Motor neuron (in vitro differentiated cells): ENCODE measurements around the gene GMIP. TPM values are rescaled to one million over a fixed set of nuclear protein-coding genes. Genes with fewer than 3 reads are reported as not detected.

Experiments
- ATAC-seq, 8 experiments: fragments of 200-7000 bp; cut with Tn5 transposase; replicated peaks in 6 of 8; 2 replicates each; pipeline ENCODE4 v1.8.0; 2021; ENCODE audit warnings: mild to moderate bottlenecking in 8 of 8, moderate library complexity in 8 of 8
- H3K27ac ChIP-seq, 2 donors: fragments of 250-450 bp; sonication (Bioruptor Pico); 2 replicates each; pipeline ENCODE4 v1.9.0; 2021; ENCODE audit warnings: antibody characterized with exemption in 2 of 2, mild to moderate bottlenecking in 2 of 2, moderate library complexity in 1 of 2
- H3K4me1 ChIP-seq, 2 donors: fragments of 250-450 bp; sonication (Bioruptor Pico); replicated peaks in 1 of 2; 2 replicates each; pipeline ENCODE4 v1.6.1; 2021; ENCODE audit warnings: antibody characterized with exemption in 2 of 2, mild to moderate bottlenecking in 2 of 2, moderate library complexity in 1 of 2
- H3K4me3 ChIP-seq, 5 donors: fragments of 250-450 bp; sonication (Bioruptor Pico); 2 replicates each; pipeline ENCODE4 v1.9.0; 2021; ENCODE audit warnings: antibody characterized with exemption in 5 of 5, mild to moderate bottlenecking in 5 of 5, moderate library complexity in 4 of 5
- WGBS, 10 experiments: fragments of 450-650 bp; shearing (Covaris generic); methylation state at CpG; one replicate each; pipeline ENCODE4 v1.0.0; 2022; 5-methylcytosine and 5-hydroxymethylcytosine counted together
- in situ Hi-C, 9 experiments: fragments of 400-800 bp; cut with MboI; loops; one replicate each; pipeline ENCODE4 v1.15.0; 2021; ENCODE audit warnings: low sequenced_read_pairs in 9 of 9, low pct_unique_long_range_greater_than_20kb in 2 of 9; ENCODE audit not compliant: unreplicated experiment in 9 of 9
- total RNA-seq, 8 experiments: library from RNA; unstranded; fragments of 300-600 nt; gene quantifications; 2 replicates each; pipeline versions ENCODE4 v1.2.3 to v1.2.4, GENCODE V29; 2022

Gene GMIP
- total RNA-seq, 8 experiments from 2014 or later: 3.2 to 18.2 (median 7.5) TPM

DNA sequence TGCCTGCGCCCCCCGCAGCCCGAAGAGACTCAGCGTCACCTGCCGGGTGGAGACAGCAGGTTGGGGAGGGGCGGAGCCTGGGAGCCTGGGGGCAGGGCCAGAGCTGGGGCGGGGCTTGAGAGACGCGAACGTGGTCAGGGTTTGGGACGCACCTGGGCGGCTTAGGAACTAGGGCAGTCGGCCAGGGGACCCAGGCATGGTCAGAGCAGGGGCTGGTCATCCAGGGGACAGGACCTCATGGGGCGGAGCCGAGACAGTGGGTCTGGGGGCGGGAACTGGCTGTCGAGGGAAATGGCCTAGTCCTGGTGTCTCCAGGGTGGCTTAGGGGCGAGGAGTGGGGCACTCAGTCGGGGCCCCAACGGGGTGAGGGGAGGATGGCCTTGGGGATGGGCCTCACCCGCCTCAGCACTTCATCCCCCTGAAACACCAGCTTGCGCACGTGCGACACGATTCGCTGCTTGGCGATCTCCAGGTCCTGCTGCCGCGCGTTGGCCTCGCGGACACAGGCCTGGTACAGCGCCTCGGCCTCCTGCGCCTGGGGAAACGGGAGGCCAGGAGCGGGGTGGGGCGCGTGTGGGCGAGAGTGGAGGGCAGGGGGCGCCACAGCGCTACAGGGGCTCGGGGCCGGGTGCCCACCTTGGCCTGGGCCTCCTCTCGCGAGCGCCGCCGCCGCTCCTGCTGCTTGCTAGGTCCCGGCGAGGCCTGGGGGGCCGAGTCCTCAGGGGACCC lies 5.8 kb downstream of the GMIP start:
- 87% methylated on average over 3 of the region's 53 CpGs; no CpG with 5 or more reads in 9 of the 10 experiments for WGBS, 10 experiments
- no peak overlapping the region for H3K4me3 ChIP-seq
- peak in 2 of 8 experiments; percentile 17 to 26 for ATAC-seq
- H3K4me1 ChIP-seq: peaks cover 4% of the 10 kb centered on the region in 2 donors
- no peak overlapping the region for H3K27ac ChIP-seq
- in situ Hi-C loops: loop anchor here in 3 of 9 experiments (25.0 kb wide), 1 partner anchor 100 kb away; the partner anchor contains the start of genes CILP2 (in 3 of the 3) and YJEFN3 (in 3 of the 3)

DNA sequence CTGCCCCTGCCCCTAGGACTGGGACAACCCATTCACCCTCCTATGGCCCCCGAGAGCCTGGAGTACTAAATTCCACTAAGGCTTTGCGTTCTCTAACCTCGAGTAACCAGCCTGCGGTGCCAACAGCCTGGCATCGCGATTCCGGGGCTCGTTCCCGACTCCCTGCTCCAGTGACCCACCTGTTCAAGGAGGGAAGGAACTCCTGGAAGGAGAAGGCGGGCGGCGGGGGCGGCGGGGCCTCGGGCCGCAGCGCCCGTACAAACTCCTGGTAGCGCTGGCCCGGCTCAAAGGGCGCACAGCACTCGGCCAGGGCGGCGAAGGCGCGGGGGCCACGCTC lies 6.3 kb downstream of the GMIP start:
- 78 to 80% methylated on average over 1 to 10 of the region's 27 CpGs; no CpG with 5 or more reads in 8 of the 10 experiments for WGBS, 10 experiments
- peak in 1 of 8 experiments; percentile 7 for ATAC-seq
- no peak overlapping the region for H3K4me3 ChIP-seq

DNA sequence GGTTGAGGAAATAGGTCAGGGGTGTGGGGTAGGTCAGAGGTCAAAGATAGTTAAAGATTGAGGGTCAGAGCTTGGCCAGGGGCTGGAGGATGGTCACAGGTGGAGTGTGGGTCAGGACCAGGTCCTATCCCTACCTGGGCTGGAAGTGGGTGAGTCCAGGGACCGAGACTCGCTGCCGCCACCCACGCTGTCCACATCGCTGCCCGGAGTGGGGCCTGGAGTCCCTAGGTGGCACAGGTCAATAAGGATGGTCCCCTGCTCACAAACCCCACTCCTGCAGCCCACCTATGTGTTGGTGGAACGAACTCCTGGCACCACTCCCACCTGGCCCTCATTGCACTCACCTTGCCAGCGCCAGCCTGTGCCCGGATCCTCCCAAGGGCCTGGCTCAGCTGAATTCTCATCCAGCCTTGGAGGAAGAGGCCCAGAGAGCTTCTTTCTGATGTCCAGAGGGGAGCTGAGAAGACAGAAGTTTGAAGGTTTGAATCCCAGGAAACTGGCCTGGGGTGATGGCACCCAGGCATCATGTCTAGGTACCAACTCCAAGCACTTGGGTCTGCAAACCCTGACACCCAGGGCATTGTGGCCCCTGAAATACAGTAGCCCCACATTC lies 6.8 kb downstream of the GMIP start:
- in situ Hi-C loops: loop anchor here in 3 of 9 experiments (25.0 kb wide), 1 partner anchor 99 kb away; the partner anchor contains the start of genes CILP2 (in 3 of the 3) and YJEFN3 (in 3 of the 3)
- 96 to 100% (median 100%) methylated on average over 1 to 7 of the region's 9 CpGs; no CpG with 5 or more reads in 7 of the 10 experiments for WGBS, 10 experiments
- ATAC-seq: no peak
- Histone ChIP-seq H3K4me3 (no peak overlapping the region), H3K4me1 (no peaks in the 10 kb centered on the region), H3K27ac (no peak overlapping the region)

More for the DNA sequence above, 6.3 kb downstream of the GMIP start:
- in situ Hi-C loops: loop anchor here in 3 of 9 experiments (25.0 kb wide), 1 partner anchor 100 kb away; the partner anchor contains the start of genes CILP2 (in 3 of the 3) and YJEFN3 (in 3 of the 3)
- Histone ChIP-seq H3K4me1 (no peaks in the 10 kb centered on the region), H3K27ac (no peak overlapping the region)

DNA sequence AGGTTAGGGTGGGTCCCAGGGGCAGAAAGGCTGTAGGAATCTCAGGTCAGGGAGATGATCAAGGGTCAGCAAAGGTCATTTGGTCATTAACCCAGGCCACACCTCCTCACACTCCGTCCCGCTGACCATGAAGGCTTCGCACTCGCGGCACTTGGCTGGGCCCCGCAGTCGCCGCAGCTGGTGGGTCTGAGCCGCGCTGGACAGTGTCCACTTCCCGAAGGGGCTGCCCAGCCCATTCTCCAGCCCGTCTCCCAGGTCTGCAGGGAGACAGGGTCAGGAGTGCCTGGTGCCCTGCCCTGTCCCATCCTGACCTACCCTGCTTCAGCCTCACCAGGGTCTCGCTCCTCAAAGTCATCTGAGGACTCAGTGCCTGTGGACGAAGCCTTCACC lies 8.1 kb downstream of the GMIP start:
- WGBS, 10 experiments: 95 to 100% (median 98%) methylated on average over 2 to 14 of the region's 14 CpGs; no CpG with 5 or more reads in 6 of the 10 experiments
- in situ Hi-C loops: loop anchor here in 3 of 9 experiments (25.0 kb wide), 1 partner anchor 98 kb away; the partner anchor contains the start of genes CILP2 (in 3 of the 3) and YJEFN3 (in 3 of the 3)
- Histone ChIP-seq H3K27ac (no peak overlapping the region), H3K4me1 (no peaks in the 10 kb centered on the region), H3K4me3 (no peak overlapping the region)
- no peak for ATAC-seq

DNA sequence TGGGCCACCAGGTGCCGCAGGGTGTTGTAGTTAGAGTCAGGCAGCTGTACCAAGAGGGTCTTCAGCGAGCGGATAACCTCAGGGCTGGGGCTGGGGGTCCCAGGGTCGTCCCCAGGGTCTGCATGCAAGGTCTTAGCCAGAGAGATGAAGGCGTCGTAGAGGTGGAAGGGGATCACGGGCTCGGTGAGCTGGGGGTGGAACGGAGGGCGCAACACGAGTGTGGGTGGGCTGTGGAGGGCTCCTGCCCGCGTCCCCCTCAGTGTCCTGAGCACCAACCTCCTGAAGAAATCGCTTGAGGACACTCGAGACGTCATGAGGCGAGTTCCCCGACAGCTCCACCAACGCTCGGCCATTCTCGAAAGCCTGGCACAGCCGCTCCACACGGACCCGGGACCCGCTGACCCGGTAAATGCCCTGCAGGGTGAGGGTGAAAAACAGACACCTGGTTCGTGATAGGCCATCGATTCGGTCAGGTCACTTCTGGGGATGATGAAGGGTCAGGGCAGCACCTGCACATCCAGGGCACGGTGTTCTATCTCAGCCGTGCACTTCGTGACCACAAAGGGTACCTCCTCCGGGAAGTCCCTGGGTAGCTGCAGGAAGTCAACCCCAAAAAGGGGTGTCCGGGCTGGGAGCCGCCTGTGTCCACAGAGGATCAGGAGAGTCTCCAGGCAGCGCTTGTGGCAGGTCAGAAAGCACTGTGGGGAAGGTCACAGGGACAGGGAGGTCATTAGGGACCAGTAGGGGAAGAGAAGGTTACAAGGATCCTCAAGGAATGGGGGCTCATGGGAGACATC lies 8.7 kb downstream of the GMIP start:
- Histone ChIP-seq H3K4me3 (no peak overlapping the region), H3K4me1 (no peaks in the 10 kb centered on the region), H3K27ac (no peak overlapping the region)
- WGBS, 10 experiments: 88 to 100% (median 100%) methylated on average over 1 to 7 of the region's 36 CpGs; no CpG with 5 or more reads in 4 of the 10 experiments
- in situ Hi-C loops: loop anchor here in 3 of 9 experiments (25.0 kb wide), 1 partner anchor 97 kb away; the partner anchor contains the start of genes CILP2 (in 3 of the 3) and YJEFN3 (in 3 of the 3)
- ATAC-seq: no peak

DNA sequence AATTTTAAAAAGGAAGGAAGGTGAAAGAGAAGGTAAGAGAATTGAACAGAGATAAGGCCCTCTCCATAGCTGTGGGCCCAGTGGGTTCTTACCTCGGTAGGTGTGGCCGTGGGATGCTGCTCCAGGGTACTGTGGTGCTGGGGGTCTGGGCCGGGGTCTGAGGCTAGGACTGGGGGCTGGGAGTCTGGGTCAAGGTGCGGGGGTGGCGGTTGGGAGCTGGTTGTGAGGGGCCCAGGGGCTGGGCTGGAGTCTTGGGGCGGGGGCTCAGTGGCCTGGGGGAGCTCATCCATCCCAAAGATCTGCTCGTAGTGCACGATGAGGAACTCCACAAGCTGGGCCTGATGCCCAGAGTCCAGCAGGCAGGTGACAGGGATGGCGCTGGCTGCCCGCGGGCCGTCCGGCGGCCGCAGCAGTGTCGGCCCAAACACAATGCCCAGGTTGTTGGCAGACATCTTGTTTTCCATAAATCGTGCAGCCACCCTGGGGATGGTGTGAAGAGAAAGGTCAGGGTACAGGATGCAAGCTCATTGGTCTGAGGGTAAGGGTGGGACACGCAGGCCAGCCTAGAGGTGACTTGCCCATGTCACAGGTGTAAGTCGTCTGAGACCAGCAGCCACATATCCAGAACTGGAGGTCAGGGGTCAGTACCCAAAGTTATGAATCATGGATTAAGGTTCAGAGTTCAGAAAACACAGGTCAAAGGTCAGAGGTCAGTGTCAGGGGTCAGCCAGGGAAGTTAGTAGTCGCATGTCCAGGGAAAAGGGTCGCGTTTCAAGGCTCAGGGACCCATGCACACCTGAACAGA lies 9.5 kb downstream of the GMIP start:
- in situ Hi-C loops: loop anchor here in 3 of 9 experiments (25.0 kb wide), 1 partner anchor 97 kb away; the partner anchor contains the start of genes CILP2 (in 3 of the 3) and YJEFN3 (in 3 of the 3)
- WGBS, 10 experiments: 50 to 82% (median 54%) methylated on average over 1 to 5 of the region's 22 CpGs; no CpG with 5 or more reads in 7 of the 10 experiments
- ATAC-seq: no peak

DNA sequence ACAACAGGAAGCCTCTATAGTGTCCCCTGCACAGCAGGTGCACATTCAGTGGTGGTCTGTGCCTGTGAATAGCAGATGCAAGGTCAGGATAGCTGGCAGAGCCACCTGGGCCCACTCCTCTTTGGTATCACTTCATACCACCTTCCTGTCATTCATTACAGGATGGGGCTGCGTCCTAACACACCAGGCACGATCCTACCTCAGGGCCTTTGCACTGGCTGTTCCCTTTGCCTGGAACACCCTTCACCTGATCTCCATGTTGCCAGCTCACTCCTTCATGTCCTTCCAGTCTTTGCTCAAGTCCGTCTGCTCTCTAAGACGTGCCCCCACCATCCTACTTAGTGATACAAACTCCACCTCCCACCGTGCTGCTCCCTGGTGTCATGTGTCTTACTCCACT lies 10.8 kb downstream of the GMIP start:
- 67 to 100% (median 90%) methylated on average over 1 to 3 of the region's 5 CpGs; no CpG with 5 or more reads in 1 of the 10 experiments for WGBS, 10 experiments
- H3K4me3 ChIP-seq: no peak overlapping the region
- peaks cover 0 to 2% of the 10 kb centered on the region in 2 donors for H3K4me1 ChIP-seq
- ATAC-seq: no peak
- H3K27ac ChIP-seq: no peak overlapping the region
- in situ Hi-C loops: loop anchor here in 3 of 9 experiments (25.0 kb wide), 1 partner anchor 95 kb away; the partner anchor contains the start of genes CILP2 (in 3 of the 3) and YJEFN3 (in 3 of the 3)

More for the DNA sequence above, 9.5 kb downstream of the GMIP start:
- Histone ChIP-seq H3K4me1 (peaks cover 0 to 1% of the 10 kb centered on the region in 2 donors), H3K4me3 (no peak overlapping the region), H3K27ac (no peak overlapping the region)

DNA sequence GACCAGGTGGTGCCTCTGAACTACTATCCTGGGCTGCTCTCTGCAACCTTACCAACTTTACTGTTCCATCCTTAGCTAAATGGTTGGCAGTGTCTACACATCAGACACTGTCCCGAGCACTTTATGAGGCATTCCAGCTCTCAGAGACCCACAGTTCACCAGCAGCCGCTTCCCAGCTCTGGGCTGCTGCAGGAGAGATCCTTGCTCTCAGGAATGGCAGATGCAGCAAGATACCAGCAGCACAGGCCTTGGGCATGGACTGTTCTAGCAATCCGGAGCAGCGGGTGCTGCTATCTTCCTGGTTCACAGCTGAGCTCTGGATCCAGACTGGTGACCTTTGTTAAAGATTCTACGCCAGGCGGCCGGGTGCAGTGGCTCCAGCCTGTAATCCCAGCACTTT lies 12.1 kb downstream of the GMIP start:
- Histone ChIP-seq H3K4me1 (peaks cover 3 to 4% of the 10 kb centered on the region in 2 donors), H3K4me3 (no peak overlapping the region), H3K27ac (no peak overlapping the region)
- in situ Hi-C loops: loop anchor here in 3 of 9 experiments (25.0 kb wide), 1 partner anchor 94 kb away; the partner anchor contains the start of genes CILP2 (in 3 of the 3) and YJEFN3 (in 3 of the 3)
- ATAC-seq: no peak
- WGBS, 10 experiments: 57 to 100% (median 75%) methylated on average over 1 to 4 of the region's 7 CpGs; no CpG with 5 or more reads in 4 of the 10 experiments

DNA sequence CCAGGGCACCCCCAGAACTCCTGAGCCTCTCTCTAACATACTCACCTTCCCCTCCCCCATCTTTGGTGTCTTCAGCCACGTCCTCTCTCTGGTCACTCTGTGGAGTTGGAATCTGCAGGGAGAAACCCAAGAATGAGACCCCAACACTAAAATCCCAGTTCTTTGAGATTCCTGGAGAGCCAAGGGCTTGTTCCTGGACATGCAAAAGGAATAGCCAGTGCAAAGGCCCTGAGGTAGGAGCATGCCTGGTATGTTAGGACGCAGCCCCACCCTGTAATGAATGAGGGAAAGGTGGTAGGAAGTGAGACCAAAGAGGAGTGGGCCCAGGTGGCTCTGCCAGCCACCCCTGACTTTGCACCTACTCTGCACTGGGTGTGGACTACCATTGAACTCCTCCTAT lies 13.0 kb downstream of the GMIP start:
- H3K4me3 ChIP-seq: no peak overlapping the region
- ATAC-seq: no peak
- in situ Hi-C loops: loop anchor here in 3 of 9 experiments (25.0 kb wide), 1 partner anchor 93 kb away; the partner anchor contains the start of genes CILP2 (in 3 of the 3) and YJEFN3 (in 3 of the 3)
- 20 to 100% (median 70%) methylated on average over 1 of the region's 2 CpGs; no CpG with 5 or more reads in 6 of the 10 experiments for WGBS, 10 experiments
- no peak overlapping the region for H3K27ac ChIP-seq
- peaks cover 3 to 6% of the 10 kb centered on the region in 2 donors for H3K4me1 ChIP-seq

DNA sequence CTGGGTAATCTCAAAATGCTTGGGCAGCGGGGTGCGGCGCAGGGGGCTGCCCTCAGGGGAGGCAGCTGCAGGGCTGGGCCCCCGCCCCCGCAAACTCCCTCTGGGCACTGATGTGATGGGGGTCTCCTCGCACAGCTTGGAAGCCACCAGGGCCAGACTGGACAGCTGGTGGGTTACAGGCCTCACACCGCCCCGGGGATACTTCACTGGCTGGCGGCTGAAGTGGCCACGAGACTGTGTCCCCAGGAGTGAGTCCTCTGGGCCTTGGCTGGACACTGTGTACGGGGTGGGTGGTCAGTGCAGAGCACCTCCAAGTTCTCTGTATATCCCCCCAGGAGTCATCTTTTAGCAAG lies 13.4 kb downstream of the GMIP start:
- no peak for ATAC-seq
- H3K27ac ChIP-seq: no peak overlapping the region
- in situ Hi-C loops: loop anchor here in 3 of 9 experiments (25.0 kb wide), 1 partner anchor 93 kb away; the partner anchor contains the start of genes CILP2 (in 3 of the 3) and YJEFN3 (in 3 of the 3)
- 80 to 100% (median 89%) methylated on average over 1 to 6 of the region's 11 CpGs; no CpG with 5 or more reads in 6 of the 10 experiments for WGBS, 10 experiments
- H3K4me1 ChIP-seq: peaks cover 3 to 6% of the 10 kb centered on the region in 2 donors
- H3K4me3 ChIP-seq: no peak overlapping the region

DNA sequence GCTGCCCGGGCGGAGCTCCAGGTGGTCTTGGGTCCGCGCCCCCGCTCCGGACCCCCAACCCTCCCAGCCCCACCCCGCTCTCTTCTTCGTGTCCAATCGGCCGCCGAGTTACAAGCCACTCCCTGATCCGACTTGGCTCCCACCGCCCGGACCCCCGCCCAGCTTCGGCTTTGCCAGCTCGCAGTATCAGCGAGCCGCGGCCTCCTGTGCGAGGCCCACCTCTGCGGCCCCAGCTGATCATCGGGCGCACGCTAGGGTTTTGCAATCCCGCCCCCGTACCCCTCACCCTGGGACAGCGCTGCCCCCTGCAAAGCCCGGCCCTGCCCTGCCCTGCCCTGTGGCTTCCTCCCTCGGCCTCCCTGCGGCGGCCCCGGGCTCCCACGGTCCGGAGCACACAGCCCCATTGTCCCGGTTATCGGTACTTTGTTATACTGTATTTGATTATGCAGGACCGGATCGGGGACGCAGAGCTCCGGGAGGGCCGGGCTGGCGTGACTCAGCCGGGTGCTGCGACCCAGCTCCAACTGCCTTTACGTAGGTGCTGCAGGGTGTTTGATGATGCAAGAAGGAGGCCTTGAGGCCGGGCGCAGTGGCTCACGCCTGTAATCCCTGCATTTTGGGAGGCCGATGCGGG lies 14.8 kb downstream of the GMIP start:
- Histone ChIP-seq H3K4me3 (peak overlapping the region; percentile 44 to 61 (median 59)), H3K4me1 (peaks cover 3 to 6% of the 10 kb centered on the region in 2 donors), H3K27ac (peak overlapping the region; percentile 80 to 81)
- 13 to 80% (median 55%) methylated on average over 2 to 3 of the region's 51 CpGs; no CpG with 5 or more reads in 7 of the 10 experiments for WGBS, 10 experiments
- ATAC-seq: peak in 7 of 8 experiments; percentile 20 to 87 (median 74)
- in situ Hi-C loops: loop anchor here in 3 of 9 experiments (25.0 kb wide), 1 partner anchor 91 kb away; the partner anchor contains the start of genes CILP2 (in 3 of the 3) and YJEFN3 (in 3 of the 3)
